HepG2 (cell line): ENCODE results near the gene LIPC. TPM values are rescaled to one million over a fixed set of nuclear protein-coding genes. Genes with fewer than 3 reads are reported as not detected.

ENCODE experiments used
- ATAC-seq: fragments of 200-7000 bp; cut with Tn5 transposase; 3 replicates; pipeline ENCODE4 v1.9.1; 2020; ENCODE audit warnings: mild to moderate bottlenecking, moderate library complexity
- BruUV-seq: library from RNA; stranded (reverse); fragments of 400-500 nt; replicated peaks from 2 replicates; lab custom pipeline; 2021; lab: Mats Ljungman, UMichigan
- CTCF ChIA-PET: fragments of 300-600 bp; formaldehyde crosslinking; extraction: SDS; loops from one replicate; lab custom pipeline; 2021; ENCODE audit warnings: low total read pairs, inconsistent platforms, low intra/inter-chr PET ratio; lab: Yijun Ruan, JAX
- POLR2A ChIA-PET: fragments of 350-600 bp; sonication (Branson Sonifier 250); formaldehyde crosslinking; loops from one replicate; lab custom pipeline; 2020; ENCODE audit warnings: antibody characterized with exemption, inconsistent platforms; lab: Yijun Ruan, JAX
- DNase-seq: peaks from one replicate; pipeline ENCODE4 v3.0.0-alpha.2; 2015; ENCODE audit warnings: low spot score
- FAIRE-seq: peaks from 3 replicates; lab custom pipeline; 2011; peaks lifted over from hg19 to GRCh38; lab: Jason Lieb, UNC
- H2AFZ ChIP-seq: one replicate; pipeline ENCODE4 v1.6.1; 2011; ENCODE audit warnings: low read length, inconsistent platforms
- H3K27ac ChIP-seq: fragments of 300-600 bp; 3 replicates; pipeline ENCODE4 v1.8.0; 2011; ENCODE audit warnings: mixed run types, mild to moderate bottlenecking, mixed read lengths, low read length, inconsistent platforms; ENCODE audit not compliant: insufficient read depth; ENCODE audit errors: extremely low read length
- H3K27me3 ChIP-seq, 2 experiments: fragments of 200-600 bp in 1 of 2; 2 replicates in 1 of 2; 3 replicates in 1 of 2; pipeline versions ENCODE4 v1.6.0 to v1.8.0; 2011; ENCODE audit warnings: low read length in 2 of 2, mild to moderate bottlenecking in 2 of 2, moderate library complexity in 2 of 2, inconsistent platforms in 1 of 2; ENCODE audit not compliant: insufficient read depth in 2 of 2, control insufficient read depth in 1 of 2
- H3K36me3 ChIP-seq, 2 experiments: fragments of 200-600 bp in 1 of 2; replicated peaks in 1 of 2; 2 replicates in 1 of 2; 3 replicates in 1 of 2; pipeline versions ENCODE4 v1.5.1 to v1.8.0; 2011; ENCODE audit warnings: low read length in 2 of 2, inconsistent platforms in 1 of 2; ENCODE audit not compliant: insufficient read depth in 2 of 2, control insufficient read depth in 1 of 2
- H3K4me1 ChIP-seq: 2 replicates; pipeline ENCODE4 v1.5.1; 2012; ENCODE audit warnings: low read length, inconsistent platforms; ENCODE audit not compliant: insufficient read depth
- H3K4me2 ChIP-seq: 2 replicates; pipeline ENCODE4 v1.6.0; 2011; ENCODE audit warnings: low read depth, low read length, inconsistent platforms
- H3K4me3 ChIP-seq, 3 experiments: fragments of 200-600 bp in 1 of 3; sonication (generic), shearing (Covaris generic) in 1 of 3; replicated peaks in 1 of 3; 2 replicates each; pipeline ENCODE4 v1.5.1; 2011 to 2016; ENCODE audit warnings: low read length in 3 of 3, inconsistent platforms in 2 of 3, low read depth in 2 of 3, mild to moderate bottlenecking in 2 of 3, control low read depth in 1 of 3, mixed read lengths in 1 of 3; ENCODE audit not compliant: insufficient read depth in 1 of 3
- H3K79me2 ChIP-seq: one replicate; pipeline ENCODE4 v1.6.1; 2011; ENCODE audit warnings: low read length, inconsistent platforms; ENCODE audit not compliant: insufficient read depth
- H3K9ac ChIP-seq: 2 replicates; pipeline ENCODE4 v1.6.0; 2011; ENCODE audit warnings: mild to moderate bottlenecking, low read depth, low read length, inconsistent platforms; ENCODE audit not compliant: insufficient read depth
- H3K9me3 ChIP-seq: 2 replicates; pipeline ENCODE4 v1.5.1; 2012; ENCODE audit warnings: mild to moderate bottlenecking, low read length
- H4K20me1 ChIP-seq: 2 replicates; pipeline ENCODE4 v1.6.0; 2011; ENCODE audit warnings: inconsistent platforms, mild to moderate bottlenecking, low read length, moderate library complexity; ENCODE audit not compliant: insufficient read depth
- HMG20A ChIP-seq: IDR thresholded peaks from 2 replicates; pipeline ENCODE4 v1.6.1; 2016; ENCODE audit warnings: borderline replicate concordance
- HMGA1 ChIP-seq: sonication (generic); formaldehyde crosslinking; conservative IDR thresholded peaks from 2 replicates; pipeline ENCODE4 v1.4.0; 2020; ENCODE audit warnings: missing genetic modification reagents
- KLF12 ChIP-seq: sonication (generic); formaldehyde crosslinking; IDR thresholded peaks from 2 replicates; pipeline ENCODE4 v1.4.0; 2020; ENCODE audit warnings: missing genetic modification reagents, borderline replicate concordance
- KLF6 ChIP-seq: IDR thresholded peaks from 2 replicates; pipeline ENCODE4 v1.8.0; 2016; ENCODE audit warnings: missing biosample characterization, missing genetic modification reagents
- MIXL1 ChIP-seq: IDR thresholded peaks from 2 replicates; pipeline ENCODE4 v1.6.1; 2016
- MTA1 ChIP-seq: sonication (generic); formaldehyde crosslinking; IDR thresholded peaks from 2 replicates; pipeline ENCODE4 v1.4.0; 2020; ENCODE audit warnings: missing genetic modification reagents, mild to moderate bottlenecking, borderline replicate concordance
- RFXAP ChIP-seq: sonication (generic); formaldehyde crosslinking; IDR thresholded peaks from 2 replicates; pipeline ENCODE4 v1.4.0; 2020; ENCODE audit warnings: missing genetic modification reagents, borderline replicate concordance
- SAP130 ChIP-seq: IDR thresholded peaks from 2 replicates; pipeline ENCODE4 v1.6.1; 2016; ENCODE audit warnings: low read depth
- SNAPC2 ChIP-seq: sonication (generic); formaldehyde crosslinking; IDR thresholded peaks from 2 replicates; pipeline ENCODE4 v1.8.1; 2022; ENCODE audit warnings: mild to moderate bottlenecking, missing genetic modification reagents
- ZFP37 ChIP-seq: sonication (generic); formaldehyde crosslinking; IDR thresholded peaks from 2 replicates; pipeline ENCODE4 v1.4.0; 2020; ENCODE audit warnings: missing genetic modification reagents, borderline replicate concordance
- ZIK1 ChIP-seq: sonication (generic); formaldehyde crosslinking; IDR thresholded peaks from 2 replicates; pipeline ENCODE4 v1.5.0; 2020; ENCODE audit warnings: mild to moderate bottlenecking, low read depth, missing genetic modification reagents, borderline replicate concordance
- ZNF251 ChIP-seq: sonication (generic); formaldehyde crosslinking; IDR thresholded peaks from 2 replicates; pipeline ENCODE4 v1.9.0; 2021; ENCODE audit warnings: mild to moderate bottlenecking, missing genetic modification reagents
- ZNF333 ChIP-seq: sonication (generic); formaldehyde crosslinking; IDR thresholded peaks from 2 replicates; pipeline ENCODE4 v1.4.0; 2020; ENCODE audit warnings: mild to moderate bottlenecking, missing genetic modification reagents, borderline replicate concordance
- WGBS: methylation state at CpG from one replicate; pipeline ENCODE4 v1.1.6; 2017; ENCODE audit warnings: low lambda C conversion rate; 5-methylcytosine and 5-hydroxymethylcytosine counted together
- in situ Hi-C: cut with HindIII; loops from 2 replicates; pipeline ENCODE4 v1.10.0; 2017; ENCODE audit warnings: low pct_unique_long_range_greater_than_20kb; ENCODE audit not compliant: extremely low pct_ligation_motif_present
- intact Hi-C: fragments of 100-400 bp; cut with micrococcal nuclease; formaldehyde crosslinking; loops from one replicate; pipeline ENCODE4 v1.10.0; 2022; ENCODE audit not compliant: unreplicated experiment
- polyA plus RNA-seq, 8 experiments: library from polyadenylated mRNA; depleted of rRNA in 3 of 8; stranded (reverse) in 7 of 8; unstranded in 1 of 8; fragments of >200 nt; fragmentation: Illumina TruSeq in 4 of 8; extraction: Trizol in 4 of 8; gene quantifications; 2 replicates each; pipeline versions ENCODE4 v1.2.1 to v1.2.3, GENCODE V29; 2011 to 2016; ENCODE audit warnings: low read depth in 4 of 8, missing spikeins in 1 of 8, mixed read lengths in 1 of 8; ENCODE audit not compliant: insufficient read depth in 1 of 8
- total RNA-seq, 5 experiments: library from RNA; depleted of rRNA; stranded (reverse); fragments of >200 nt; fragmentation: Illumina TruSeq; extraction: Trizol; gene quantifications; 2 replicates each; pipeline ENCODE4 v1.2.3, GENCODE V29; 2016; ENCODE audit warnings: low read depth in 1 of 5
- TF ChIP-seq, protein P1 (sequence below): IDR thresholded peaks from 2 replicates; pipeline ENCODE4 v1.6.1; 2016
- TF ChIP-seq, protein P2 (sequence below): sonication (generic); formaldehyde crosslinking; IDR thresholded peaks from 2 replicates; pipeline ENCODE4 v1.5.0; 2020; ENCODE audit warnings: missing genetic modification reagents, mild to moderate bottlenecking, borderline replicate concordance
- TF ChIP-seq, protein P3 (sequence below): sonication (generic); formaldehyde crosslinking; IDR thresholded peaks from 2 replicates; pipeline ENCODE4 v1.4.0; 2020; ENCODE audit warnings: missing genetic modification reagents

The LIPC gene
- total and polyA plus RNA-seq, 2 of the 13 experiments (the other 11 are each of a cell fraction or from before 2014, with no cell fraction given): 26.0 to 38.0 TPM

GRCh38 chr15:58598829-58599210, 167.0 kb downstream of the LIPC start:
- H3K9ac ChIP-seq: no peak overlapping the region
- no TSS peak for BruUV-seq

More at GRCh38 chr15:58598829-58599210, 167.0 kb downstream of the LIPC start:
- no peak overlapping the region for H3K4me2 ChIP-seq
- DNase-seq: no peak
- H3K4me3 ChIP-seq: no peak overlapping the region
- WGBS: 95% methylated on average over 4 of the region's 4 CpGs
- no peak overlapping the region for H2AFZ ChIP-seq
- no peak for ATAC-seq
- POLR2A ChIA-PET: no interaction called here
- in situ Hi-C loops: no loop called here
- H3K79me2 ChIP-seq: no peaks in the 10 kb centered on the region
- H3K36me3 ChIP-seq: peaks cover 2 to 29% of the 10 kb centered on the region in 2 experiments; a peak in 2 of 5 replicates
- no peak for FAIRE-seq
- no peak for TF ChIP-seq HMGA1 (CRISPR knock-in tag)
- TF ChIP-seq SAP130 (CRISPR knock-in tag): no peak
- no peak for TF ChIP-seq ZFP37
- TF ChIP-seq, protein P1, sequence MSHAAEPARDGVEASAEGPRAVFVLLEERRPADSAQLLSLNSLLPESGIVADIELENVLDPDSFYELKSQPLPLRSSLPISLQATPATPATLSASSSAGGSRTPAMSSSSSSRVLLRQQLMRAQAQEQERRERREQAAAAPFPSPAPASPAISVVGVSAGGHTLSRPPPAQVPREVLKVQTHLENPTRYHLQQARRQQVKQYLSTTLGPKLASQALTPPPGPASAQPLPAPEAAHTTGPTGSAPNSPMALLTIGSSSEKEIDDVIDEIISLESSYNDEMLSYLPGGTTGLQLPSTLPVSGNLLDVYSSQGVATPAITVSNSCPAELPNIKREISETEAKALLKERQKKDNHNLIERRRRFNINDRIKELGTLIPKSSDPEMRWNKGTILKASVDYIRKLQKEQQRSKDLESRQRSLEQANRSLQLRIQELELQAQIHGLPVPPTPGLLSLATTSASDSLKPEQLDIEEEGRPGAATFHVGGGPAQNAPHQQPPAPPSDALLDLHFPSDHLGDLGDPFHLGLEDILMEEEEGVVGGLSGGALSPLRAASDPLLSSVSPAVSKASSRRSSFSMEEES: no peak
- TF ChIP-seq HMG20A (CRISPR knock-in tag): no peak
- TF ChIP-seq, protein P2, sequence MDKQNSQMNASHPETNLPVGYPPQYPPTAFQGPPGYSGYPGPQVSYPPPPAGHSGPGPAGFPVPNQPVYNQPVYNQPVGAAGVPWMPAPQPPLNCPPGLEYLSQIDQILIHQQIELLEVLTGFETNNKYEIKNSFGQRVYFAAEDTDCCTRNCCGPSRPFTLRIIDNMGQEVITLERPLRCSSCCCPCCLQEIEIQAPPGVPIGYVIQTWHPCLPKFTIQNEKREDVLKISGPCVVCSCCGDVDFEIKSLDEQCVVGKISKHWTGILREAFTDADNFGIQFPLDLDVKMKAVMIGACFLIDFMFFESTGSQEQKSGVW (CRISPR knock-in tag): no peak
- no peak for TF ChIP-seq SNAPC2 (CRISPR knock-in tag)
- TF ChIP-seq, protein P3, sequence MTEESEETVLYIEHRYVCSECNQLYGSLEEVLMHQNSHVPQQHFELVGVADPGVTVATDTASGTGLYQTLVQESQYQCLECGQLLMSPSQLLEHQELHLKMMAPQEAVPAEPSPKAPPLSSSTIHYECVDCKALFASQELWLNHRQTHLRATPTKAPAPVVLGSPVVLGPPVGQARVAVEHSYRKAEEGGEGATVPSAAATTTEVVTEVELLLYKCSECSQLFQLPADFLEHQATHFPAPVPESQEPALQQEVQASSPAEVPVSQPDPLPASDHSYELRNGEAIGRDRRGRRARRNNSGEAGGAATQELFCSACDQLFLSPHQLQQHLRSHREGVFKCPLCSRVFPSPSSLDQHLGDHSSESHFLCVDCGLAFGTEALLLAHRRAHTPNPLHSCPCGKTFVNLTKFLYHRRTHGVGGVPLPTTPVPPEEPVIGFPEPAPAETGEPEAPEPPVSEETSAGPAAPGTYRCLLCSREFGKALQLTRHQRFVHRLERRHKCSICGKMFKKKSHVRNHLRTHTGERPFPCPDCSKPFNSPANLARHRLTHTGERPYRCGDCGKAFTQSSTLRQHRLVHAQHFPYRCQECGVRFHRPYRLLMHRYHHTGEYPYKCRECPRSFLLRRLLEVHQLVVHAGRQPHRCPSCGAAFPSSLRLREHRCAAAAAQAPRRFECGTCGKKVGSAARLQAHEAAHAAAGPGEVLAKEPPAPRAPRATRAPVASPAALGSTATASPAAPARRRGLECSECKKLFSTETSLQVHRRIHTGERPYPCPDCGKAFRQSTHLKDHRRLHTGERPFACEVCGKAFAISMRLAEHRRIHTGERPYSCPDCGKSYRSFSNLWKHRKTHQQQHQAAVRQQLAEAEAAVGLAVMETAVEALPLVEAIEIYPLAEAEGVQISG (CRISPR knock-in tag): no peak
- no peak for TF ChIP-seq KLF12
- no peak for TF ChIP-seq ZNF333 (CRISPR knock-in tag)
- no peak for TF ChIP-seq KLF6
- TF ChIP-seq ZNF251: no peak
- TF ChIP-seq ZIK1 (CRISPR knock-in tag): no peak
- no peak for TF ChIP-seq MTA1
- no peak for TF ChIP-seq RFXAP (CRISPR knock-in tag)
- TF ChIP-seq MIXL1 (CRISPR knock-in tag): no peak
- intact Hi-C loops: no loop called here
- CTCF ChIA-PET: no interaction called here
- H3K4me1 ChIP-seq: no peaks in the 10 kb centered on the region
- no peaks in the 10 kb centered on the region for H4K20me1 ChIP-seq
- no peak overlapping the region for H3K27ac ChIP-seq
- no peaks in the 10 kb centered on the region for H3K9me3 ChIP-seq
- no peaks in the 10 kb centered on the region for H3K27me3 ChIP-seq
